OCI-LY1 (cell line): ENCODE data around the gene FHIP1B.

Experiments used
- CTCF ChIP-seq: fragments of 200-600 bp; sonication (generic), shearing (Covaris generic); IDR thresholded peaks from 2 replicates; pipeline ENCODE4 v1.5.1; 2017; ENCODE audit warnings: mild to moderate bottlenecking, antibody characterized with exemption, low read length, moderate library complexity, mixed read lengths
- EZH2 ChIP-seq: fragments of 200-600 bp; sonication (generic), shearing (Covaris generic); IDR thresholded peaks from 2 replicates; pipeline ENCODE4 v1.8.0; 2017; ENCODE audit warnings: borderline replicate concordance, mixed run types, mild to moderate bottlenecking, antibody characterized with exemption, low read length, moderate library complexity, mixed read lengths

GRCh38 chr11:6201481-6201880 lies 33.0 kb downstream of the FHIP1B start:
- TF ChIP-seq EZH2 (no peak), CTCF (no peak)
